HG02840 (cell line): Measurements from ENCODE around the gene UTS2R.

ENCODE experiments used
- ATAC-seq: cut with Tn5 transposase; IDR thresholded peaks from one replicate; pipeline ENCODE4 v1.9.1; 2021; ENCODE audit warnings: mild to moderate bottlenecking, moderate library complexity, moderate number of reproducible peaks; ENCODE audit not compliant: unreplicated experiment, low FRiP score

UTS2R gene

DNA sequence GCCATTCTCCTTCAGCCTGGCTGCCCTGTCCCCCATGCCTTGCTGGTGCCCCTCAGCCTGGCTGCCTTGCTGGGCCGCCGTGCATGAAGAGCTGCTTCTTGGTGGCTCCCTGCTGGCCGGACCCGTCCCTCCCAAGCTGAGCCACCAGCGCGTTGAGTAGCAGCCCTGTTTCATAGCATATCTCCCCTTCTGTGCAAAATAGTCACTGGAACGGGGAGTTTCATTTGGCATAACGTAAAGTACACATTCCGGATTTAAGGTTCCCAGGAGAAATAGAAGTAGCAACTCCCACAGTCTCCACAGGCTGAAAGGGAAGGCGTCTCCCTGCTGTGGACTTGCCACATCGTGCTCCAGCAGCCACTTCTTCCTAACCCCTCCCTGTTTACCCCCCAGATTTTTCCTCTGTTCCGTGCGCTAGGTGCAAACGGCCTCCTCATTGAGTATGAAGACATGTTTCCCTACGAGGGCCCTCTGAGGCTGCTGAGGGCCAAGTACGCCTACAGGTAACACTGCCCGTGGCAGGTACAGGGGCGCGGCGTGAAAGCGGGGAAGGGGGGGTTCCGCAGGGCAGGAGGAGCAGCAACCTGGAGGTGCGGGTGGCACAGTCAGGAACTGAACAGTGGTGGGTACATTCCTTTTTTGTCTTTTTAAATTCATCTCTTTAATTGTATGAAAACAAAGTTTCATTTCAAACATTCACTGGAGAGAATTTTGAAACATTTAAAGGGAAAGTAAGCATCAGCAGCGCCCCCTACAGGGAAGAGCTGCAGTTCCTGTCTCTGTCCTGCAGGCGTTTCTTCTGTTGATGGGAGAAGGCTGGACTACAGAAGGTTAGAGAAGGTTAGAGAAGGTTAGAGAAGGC, 52.7 kb downstream of the UTS2R start:
- ATAC-seq = no peak

DNA sequence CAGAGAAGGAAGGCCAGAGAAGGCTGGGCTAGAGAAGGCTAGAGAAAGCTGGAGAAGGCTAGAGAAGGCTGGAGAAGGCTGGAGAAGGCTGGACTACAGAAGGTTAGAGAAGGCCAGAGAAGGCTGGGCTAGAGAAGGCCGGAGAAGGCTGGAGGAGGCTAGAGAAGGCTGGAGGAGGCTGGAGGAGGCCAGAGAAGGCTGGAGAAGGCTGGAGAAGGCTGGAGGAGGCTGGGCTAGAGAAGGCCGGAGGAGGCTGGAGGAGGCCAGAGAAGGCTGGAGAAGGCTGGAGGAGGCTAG, 53.2 kb downstream of the UTS2R start:
- no peak for ATAC-seq
